HepG2 (cell line): ENCODE results near the gene LHFPL6. TPM values are rescaled to one million over a fixed set of nuclear protein-coding genes. Genes with fewer than 3 reads are reported as not detected.

Experiments used
- ATAC-seq: fragments of 200-7000 bp; cut with Tn5 transposase; 3 replicates; pipeline ENCODE4 v1.9.1; 2020; ENCODE audit warnings: mild to moderate bottlenecking, moderate library complexity
- BruUV-seq: library from RNA; stranded (reverse); fragments of 400-500 nt; replicated peaks from 2 replicates; lab custom pipeline; 2021; lab: Mats Ljungman, UMichigan
- CTCF ChIA-PET: fragments of 300-600 bp; formaldehyde crosslinking; extraction: SDS; loops from one replicate; lab custom pipeline; 2021; ENCODE audit warnings: low total read pairs, inconsistent platforms, low intra/inter-chr PET ratio; lab: Yijun Ruan, JAX
- POLR2A ChIA-PET: fragments of 350-600 bp; sonication (Branson Sonifier 250); formaldehyde crosslinking; loops from one replicate; lab custom pipeline; 2020; ENCODE audit warnings: antibody characterized with exemption, inconsistent platforms; lab: Yijun Ruan, JAX
- DNase-seq: peaks from one replicate; pipeline ENCODE4 v3.0.0-alpha.2; 2015; ENCODE audit warnings: low spot score
- FAIRE-seq: peaks from 3 replicates; lab custom pipeline; 2011; peaks lifted over from hg19 to GRCh38; lab: Jason Lieb, UNC
- H2AFZ ChIP-seq: one replicate; pipeline ENCODE4 v1.6.1; 2011; ENCODE audit warnings: low read length, inconsistent platforms
- H3K27ac ChIP-seq: fragments of 300-600 bp; 3 replicates; pipeline ENCODE4 v1.8.0; 2011; ENCODE audit warnings: mixed run types, mild to moderate bottlenecking, mixed read lengths, low read length, inconsistent platforms; ENCODE audit not compliant: insufficient read depth; ENCODE audit errors: extremely low read length
- H3K27me3 ChIP-seq, 2 experiments: fragments of 200-600 bp in 1 of 2; 2 replicates in 1 of 2; 3 replicates in 1 of 2; pipeline versions ENCODE4 v1.6.0 to v1.8.0; 2011; ENCODE audit warnings: low read length in 2 of 2, mild to moderate bottlenecking in 2 of 2, moderate library complexity in 2 of 2, inconsistent platforms in 1 of 2; ENCODE audit not compliant: insufficient read depth in 2 of 2, control insufficient read depth in 1 of 2
- H3K36me3 ChIP-seq, 2 experiments: fragments of 200-600 bp in 1 of 2; replicated peaks in 1 of 2; 2 replicates in 1 of 2; 3 replicates in 1 of 2; pipeline versions ENCODE4 v1.5.1 to v1.8.0; 2011; ENCODE audit warnings: low read length in 2 of 2, inconsistent platforms in 1 of 2; ENCODE audit not compliant: insufficient read depth in 2 of 2, control insufficient read depth in 1 of 2
- H3K4me1 ChIP-seq: 2 replicates; pipeline ENCODE4 v1.5.1; 2012; ENCODE audit warnings: low read length, inconsistent platforms; ENCODE audit not compliant: insufficient read depth
- H3K4me2 ChIP-seq: 2 replicates; pipeline ENCODE4 v1.6.0; 2011; ENCODE audit warnings: low read depth, low read length, inconsistent platforms
- H3K4me3 ChIP-seq, 3 experiments: fragments of 200-600 bp in 1 of 3; sonication (generic), shearing (Covaris generic) in 1 of 3; replicated peaks in 1 of 3; 2 replicates each; pipeline ENCODE4 v1.5.1; 2011 to 2016; ENCODE audit warnings: low read length in 3 of 3, inconsistent platforms in 2 of 3, low read depth in 2 of 3, mild to moderate bottlenecking in 2 of 3, control low read depth in 1 of 3, mixed read lengths in 1 of 3; ENCODE audit not compliant: insufficient read depth in 1 of 3
- H3K79me2 ChIP-seq: one replicate; pipeline ENCODE4 v1.6.1; 2011; ENCODE audit warnings: low read length, inconsistent platforms; ENCODE audit not compliant: insufficient read depth
- H3K9ac ChIP-seq: 2 replicates; pipeline ENCODE4 v1.6.0; 2011; ENCODE audit warnings: mild to moderate bottlenecking, low read depth, low read length, inconsistent platforms; ENCODE audit not compliant: insufficient read depth
- H3K9me3 ChIP-seq: 2 replicates; pipeline ENCODE4 v1.5.1; 2012; ENCODE audit warnings: mild to moderate bottlenecking, low read length
- H4K20me1 ChIP-seq: 2 replicates; pipeline ENCODE4 v1.6.0; 2011; ENCODE audit warnings: inconsistent platforms, mild to moderate bottlenecking, low read length, moderate library complexity; ENCODE audit not compliant: insufficient read depth
- CAMTA2 ChIP-seq: sonication (generic); formaldehyde crosslinking; IDR thresholded peaks from 2 replicates; pipeline ENCODE4 v1.4.0; 2020; ENCODE audit warnings: mild to moderate bottlenecking, missing genetic modification reagents, borderline replicate concordance
- GABPA ChIP-seq, 2 experiments: IDR thresholded peaks; 2 replicates each; pipeline ENCODE4 v1.6.1; 2011 to 2016; ENCODE audit warnings: low read depth in 2 of 2, low read length in 1 of 2, missing biosample characterization in 1 of 2, missing genetic modification characterization in 1 of 2
- GATAD1 ChIP-seq: IDR thresholded peaks from 2 replicates; pipeline ENCODE4 v1.6.1; 2016; ENCODE audit warnings: missing genetic modification reagents, missing compliant biosample characterization
- IRF9 ChIP-seq: sonication (generic); formaldehyde crosslinking; IDR thresholded peaks from 2 replicates; pipeline ENCODE4 v1.8.0; 2022; ENCODE audit warnings: missing genetic modification reagents, mild to moderate bottlenecking, borderline replicate concordance
- KLF6 ChIP-seq: IDR thresholded peaks from 2 replicates; pipeline ENCODE4 v1.8.0; 2016; ENCODE audit warnings: missing biosample characterization, missing genetic modification reagents
- KLF9 ChIP-seq: IDR thresholded peaks from 2 replicates; pipeline ENCODE4 v1.6.1; 2016; ENCODE audit warnings: low read depth
- LBX2 ChIP-seq: sonication (generic); formaldehyde crosslinking; IDR thresholded peaks from 2 replicates; pipeline ENCODE4 v1.5.0; 2020; ENCODE audit warnings: missing genetic modification reagents, mild to moderate bottlenecking, borderline replicate concordance
- PITX1 ChIP-seq: sonication (generic); formaldehyde crosslinking; IDR thresholded peaks from 2 replicates; pipeline ENCODE4 v1.5.1; 2020; ENCODE audit warnings: mild to moderate bottlenecking, missing genetic modification reagents
- RFX1 ChIP-seq: fragments of 450-650 bp; IDR thresholded peaks from 2 replicates; pipeline ENCODE4 v1.6.1; 2017
- YY1 ChIP-seq: IDR thresholded peaks from 2 replicates; pipeline ENCODE4 v1.6.1; 2011; ENCODE audit warnings: low read length, low read depth, moderate library complexity, mild to moderate bottlenecking; ENCODE audit not compliant: insufficient read depth, insufficient replicate concordance
- ZKSCAN8 ChIP-seq: IDR thresholded peaks from 2 replicates; pipeline ENCODE4 v1.6.1; 2016; ENCODE audit warnings: borderline replicate concordance, missing genetic modification reagents, missing compliant biosample characterization
- ZMYM3 ChIP-seq: sonication (generic); formaldehyde crosslinking; IDR thresholded peaks from 2 replicates; pipeline ENCODE4 v1.5.1; 2020; ENCODE audit warnings: mild to moderate bottlenecking, missing genetic modification reagents
- ZMYM4 ChIP-seq: sonication (generic); formaldehyde crosslinking; IDR thresholded peaks from 2 replicates; pipeline ENCODE4 v1.8.1; 2023; ENCODE audit warnings: mild to moderate bottlenecking, missing genetic modification reagents
- ZNF558 ChIP-seq: sonication (generic); formaldehyde crosslinking; IDR thresholded peaks from 2 replicates; pipeline ENCODE4 v1.9.0; 2022; ENCODE audit warnings: mild to moderate bottlenecking, missing genetic modification reagents, borderline replicate concordance
- ZNF691 ChIP-seq: sonication (generic); formaldehyde crosslinking; IDR thresholded peaks from 2 replicates; pipeline ENCODE4 v1.4.0; 2020; ENCODE audit warnings: missing genetic modification reagents, low read depth, mild to moderate bottlenecking, borderline replicate concordance
- ZNF788 ChIP-seq: sonication (generic); formaldehyde crosslinking; IDR thresholded peaks from 2 replicates; pipeline ENCODE4 v1.5.0; 2020; ENCODE audit warnings: mild to moderate bottlenecking, missing genetic modification reagents, borderline replicate concordance
- WGBS: methylation state at CpG from one replicate; pipeline ENCODE4 v1.1.6; 2017; ENCODE audit warnings: low lambda C conversion rate; 5-methylcytosine and 5-hydroxymethylcytosine counted together
- in situ Hi-C: cut with HindIII; loops from 2 replicates; pipeline ENCODE4 v1.10.0; 2017; ENCODE audit warnings: low pct_unique_long_range_greater_than_20kb; ENCODE audit not compliant: extremely low pct_ligation_motif_present
- intact Hi-C: fragments of 100-400 bp; cut with micrococcal nuclease; formaldehyde crosslinking; loops from one replicate; pipeline ENCODE4 v1.10.0; 2022; ENCODE audit not compliant: unreplicated experiment
- polyA plus RNA-seq, 8 experiments: library from polyadenylated mRNA; depleted of rRNA in 3 of 8; stranded (reverse) in 7 of 8; unstranded in 1 of 8; fragments of >200 nt; fragmentation: Illumina TruSeq in 4 of 8; extraction: Trizol in 4 of 8; gene quantifications; 2 replicates each; pipeline versions ENCODE4 v1.2.1 to v1.2.3, GENCODE V29; 2011 to 2016; ENCODE audit warnings: low read depth in 4 of 8, missing spikeins in 1 of 8, mixed read lengths in 1 of 8; ENCODE audit not compliant: insufficient read depth in 1 of 8
- total RNA-seq, 5 experiments: library from RNA; depleted of rRNA; stranded (reverse); fragments of >200 nt; fragmentation: Illumina TruSeq; extraction: Trizol; gene quantifications; 2 replicates each; pipeline ENCODE4 v1.2.3, GENCODE V29; 2016; ENCODE audit warnings: low read depth in 1 of 5
- TF ChIP-seq, protein P1 (sequence below): sonication (generic); formaldehyde crosslinking; IDR thresholded peaks from 2 replicates; pipeline ENCODE4 v1.4.0; 2020; ENCODE audit warnings: missing genetic modification reagents, borderline replicate concordance
- TF ChIP-seq, protein P2 (sequence below): sonication (generic); IDR thresholded peaks from 2 replicates; pipeline ENCODE4 v1.6.1; 2016; ENCODE audit warnings: low read depth, borderline replicate concordance
- TF ChIP-seq, protein P3 (sequence below): IDR thresholded peaks from 2 replicates; pipeline ENCODE4 v1.6.1; 2016; ENCODE audit warnings: control low read depth

The LHFPL6 gene
- total and polyA plus RNA-seq, 2 of the 13 experiments (the other 11 are each of a cell fraction or from before 2014, with no cell fraction given) = not detected

GRCh38 chr13:39461685-39462266 is 141.2 kb downstream of the LHFPL6 start:
- Histone ChIP-seq H3K36me3 (no peaks in the 10 kb centered on the region), H3K4me1 (no peaks in the 10 kb centered on the region), H3K4me3 (no peak overlapping the region), H3K27me3 (no peaks in the 10 kb centered on the region; a peak in 1 of 5 replicates), H3K27ac (no peak overlapping the region), H3K9ac (no peak overlapping the region), H2AFZ (no peak overlapping the region), H4K20me1 (no peaks in the 10 kb centered on the region), H3K4me2 (no peak overlapping the region), H3K79me2 (no peaks in the 10 kb centered on the region), H3K9me3 (no peaks in the 10 kb centered on the region)
- no peak for FAIRE-seq
- no peak for DNase-seq
- intact Hi-C loops (no loop called here), in situ Hi-C loops (no loop called here)
- WGBS = no CpG with 5 or more reads among the region's 1 CpG
- ChIA-PET CTCF (no interaction called here), POLR2A (no interaction called here)
- no TSS peak for BruUV-seq
- ATAC-seq = no peak
- no peak for TF ChIP-seq ZNF691
- TF ChIP-seq, protein P1, sequence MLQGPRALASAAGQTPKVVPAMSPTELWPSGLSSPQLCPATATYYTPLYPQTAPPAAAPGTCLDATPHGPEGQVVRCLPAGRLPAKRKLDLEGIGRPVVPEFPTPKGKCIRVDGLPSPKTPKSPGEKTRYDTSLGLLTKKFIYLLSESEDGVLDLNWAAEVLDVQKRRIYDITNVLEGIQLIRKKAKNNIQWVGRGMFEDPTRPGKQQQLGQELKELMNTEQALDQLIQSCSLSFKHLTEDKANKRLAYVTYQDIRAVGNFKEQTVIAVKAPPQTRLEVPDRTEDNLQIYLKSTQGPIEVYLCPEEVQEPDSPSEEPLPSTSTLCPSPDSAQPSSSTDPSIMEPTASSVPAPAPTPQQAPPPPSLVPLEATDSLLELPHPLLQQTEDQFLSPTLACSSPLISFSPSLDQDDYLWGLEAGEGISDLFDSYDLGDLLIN (CRISPR knock-in tag) = no peak
- TF ChIP-seq YY1 = no peak
- TF ChIP-seq ZMYM3 (CRISPR knock-in tag) = no peak
- TF ChIP-seq GATAD1 (CRISPR knock-in tag) = no peak
- TF ChIP-seq, protein P2, sequence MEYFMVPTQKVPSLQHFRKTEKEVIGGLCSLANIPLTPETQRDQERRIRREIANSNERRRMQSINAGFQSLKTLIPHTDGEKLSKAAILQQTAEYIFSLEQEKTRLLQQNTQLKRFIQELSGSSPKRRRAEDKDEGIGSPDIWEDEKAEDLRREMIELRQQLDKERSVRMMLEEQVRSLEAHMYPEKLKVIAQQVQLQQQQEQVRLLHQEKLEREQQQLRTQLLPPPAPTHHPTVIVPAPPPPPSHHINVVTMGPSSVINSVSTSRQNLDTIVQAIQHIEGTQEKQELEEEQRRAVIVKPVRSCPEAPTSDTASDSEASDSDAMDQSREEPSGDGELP = no peak
- no peak for TF ChIP-seq GABPA (IDR thresholded peaks at IDR 0.05; ENCODE audit: low read depth, low read length)
- no peak for TF ChIP-seq GABPA (CRISPR knock-in tag; IDR thresholded peaks at IDR 0.05; ENCODE audit: low read depth)
- no peak for TF ChIP-seq ZKSCAN8 (CRISPR knock-in tag)
- TF ChIP-seq, protein P3, sequence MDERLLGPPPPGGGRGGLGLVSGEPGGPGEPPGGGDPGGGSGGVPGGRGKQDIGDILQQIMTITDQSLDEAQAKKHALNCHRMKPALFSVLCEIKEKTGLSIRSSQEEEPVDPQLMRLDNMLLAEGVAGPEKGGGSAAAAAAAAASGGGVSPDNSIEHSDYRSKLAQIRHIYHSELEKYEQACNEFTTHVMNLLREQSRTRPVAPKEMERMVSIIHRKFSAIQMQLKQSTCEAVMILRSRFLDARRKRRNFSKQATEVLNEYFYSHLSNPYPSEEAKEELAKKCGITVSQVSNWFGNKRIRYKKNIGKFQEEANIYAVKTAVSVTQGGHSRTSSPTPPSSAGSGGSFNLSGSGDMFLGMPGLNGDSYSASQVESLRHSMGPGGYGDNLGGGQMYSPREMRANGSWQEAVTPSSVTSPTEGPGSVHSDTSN (CRISPR knock-in tag) = no peak
- no peak for TF ChIP-seq ZNF788 (CRISPR knock-in tag)
- no peak for TF ChIP-seq ZNF558
- TF ChIP-seq KLF6 = no peak
- TF ChIP-seq ZMYM4 (CRISPR knock-in tag) = no peak
- TF ChIP-seq KLF9 = no peak
- TF ChIP-seq RFX1 = no peak
- TF ChIP-seq IRF9 (CRISPR knock-in tag) = no peak
- TF ChIP-seq PITX1 (CRISPR knock-in tag) = no peak
- no peak for TF ChIP-seq CAMTA2 (CRISPR knock-in tag)
- no peak for TF ChIP-seq LBX2 (CRISPR knock-in tag)
